GM12878 (cell line): ENCODE results near the gene PIK3R2. TPM values are rescaled to one million over a fixed set of nuclear protein-coding genes. Genes with fewer than 3 reads are reported as not detected.

ENCODE experiments used
- ATAC-seq: fragments of 200-7000 bp; cut with Tn5 transposase; 3 replicates; pipeline ENCODE4 v1.9.1; 2020; ENCODE audit warnings: mild to moderate bottlenecking, moderate library complexity
- BruUV-seq: library from RNA; stranded (reverse); fragments of 400-500 nt; replicated peaks from 2 replicates; lab custom pipeline; 2021; lab: Mats Ljungman, UMichigan
- CTCF ChIA-PET: fragments of 300-600 bp; sonication (Branson Sonifier 250); formaldehyde crosslinking; extraction: SDS; loops from one replicate; lab custom pipeline; 2021; ENCODE audit warnings: inconsistent platforms; lab: Yijun Ruan, JAX
- POLR2A ChIA-PET: fragments of 350-600 bp; formaldehyde crosslinking; extraction: SDS; loops from one replicate; lab custom pipeline; 2021; ENCODE audit warnings: inconsistent platforms; lab: Charles Lee
- RAD21 ChIA-PET: fragments of 300-600 bp; sonication (Branson Sonifier 250); formaldehyde crosslinking; loops from one replicate; lab custom pipeline; 2023; ENCODE audit warnings: antibody characterized with exemption; ENCODE audit not compliant: unreplicated experiment; lab: Charles Lee
- SMC1A ChIA-PET: fragments of 300-600 bp; sonication (Branson Sonifier 250); formaldehyde crosslinking; loops from one replicate; lab custom pipeline; 2023; ENCODE audit not compliant: unreplicated experiment, uncharacterized antibody; lab: Charles Lee
- DNase-seq: peaks from one replicate; pipeline ENCODE4 v3.0.0-alpha.2; 2011; ENCODE audit warnings: low read depth, low spot score
- FAIRE-seq: peaks from 3 replicates; lab custom pipeline; 2011; peaks lifted over from hg19 to GRCh38; lab: Jason Lieb, UNC
- H2AFZ ChIP-seq: 2 replicates; pipeline ENCODE4 v1.6.0; 2011; ENCODE audit warnings: low read depth, low read length, control low read depth; ENCODE audit not compliant: control insufficient read depth
- H3K27ac ChIP-seq: 2 replicates; pipeline ENCODE4 v1.5.1; 2011; ENCODE audit warnings: control low read depth; ENCODE audit not compliant: control insufficient read depth, insufficient read depth
- H3K27me3 ChIP-seq, 2 experiments: replicated peaks in 1 of 2; 2 replicates each; pipeline versions ENCODE4 v1.6.0 to v1.6.1; 2011; ENCODE audit warnings: low read length in 1 of 2; ENCODE audit not compliant: control insufficient read depth in 2 of 2, insufficient read depth in 2 of 2
- H3K36me3 ChIP-seq, 2 experiments: 2 replicates each; pipeline ENCODE4 v1.5.1; 2011; ENCODE audit warnings: low read length in 1 of 2; ENCODE audit not compliant: control insufficient read depth in 2 of 2, insufficient read depth in 2 of 2
- H3K4me1 ChIP-seq: 2 replicates; pipeline ENCODE4 v1.6.1; 2011; ENCODE audit warnings: mild to moderate bottlenecking, low read length, moderate library complexity, mixed read lengths; ENCODE audit not compliant: control insufficient read depth, insufficient read depth
- H3K4me2 ChIP-seq: 2 replicates; pipeline ENCODE4 v1.6.0; 2011; ENCODE audit warnings: control low read depth; ENCODE audit not compliant: control insufficient read depth, insufficient read depth
- H3K4me3 ChIP-seq: fragments of 200-600 bp; sonication (generic); 2 replicates; pipeline ENCODE4 v1.5.1; 2016
- H3K79me2 ChIP-seq: 2 replicates; pipeline ENCODE4 v1.6.0; 2011; ENCODE audit warnings: low read length; ENCODE audit not compliant: control insufficient read depth, insufficient read depth
- H3K9ac ChIP-seq: 2 replicates; pipeline ENCODE4 v1.8.0; 2011; ENCODE audit warnings: low read length, control low read depth, mixed read lengths; ENCODE audit not compliant: control insufficient read depth, insufficient read depth
- H3K9me3 ChIP-seq: replicated peaks from 3 replicates; pipeline ENCODE4 v1.5.1; 2011; ENCODE audit warnings: mild to moderate bottlenecking, low read length; ENCODE audit not compliant: control insufficient read depth, insufficient read depth
- H4K20me1 ChIP-seq: 2 replicates; pipeline ENCODE4 v1.6.0; 2011; ENCODE audit not compliant: control insufficient read depth, insufficient read depth
- BACH1 ChIP-seq: fragments of 450-650 bp; IDR thresholded peaks from 2 replicates; pipeline ENCODE4 v1.6.1; 2017; ENCODE audit warnings: mild to moderate bottlenecking, borderline replicate concordance
- BCL11A ChIP-seq: IDR thresholded peaks from 2 replicates; pipeline ENCODE4 v1.6.1; 2011; ENCODE audit warnings: low read depth, low read length
- CEBPB ChIP-seq, 2 experiments: fragments of 150-350 bp in 1 of 2; IDR thresholded peaks; 2 replicates each; pipeline ENCODE4 v1.6.1; 2012 to 2014; ENCODE audit warnings: low read depth in 2 of 2, low read length in 2 of 2, borderline replicate concordance in 1 of 2, inconsistent platforms in 1 of 2
- EP300 ChIP-seq, 2 experiments: fragments of 150-350 bp in 1 of 2; IDR thresholded peaks; 2 replicates each; pipeline ENCODE4 v1.6.1; 2011 to 2012; ENCODE audit warnings: low read depth in 2 of 2, low read length in 2 of 2, borderline replicate concordance in 1 of 2, improper control_type of control experiment in 1 of 2, inconsistent platforms in 1 of 2; ENCODE audit not compliant: control insufficient read depth in 1 of 2
- PBX3 ChIP-seq: IDR thresholded peaks from 2 replicates; pipeline ENCODE4 v1.6.1; 2011; ENCODE audit warnings: mild to moderate bottlenecking, low read depth, low read length, moderate library complexity; ENCODE audit not compliant: insufficient replicate concordance
- WRNIP1 ChIP-seq: IDR thresholded peaks from 2 replicates; pipeline ENCODE4 v1.6.1; 2011; ENCODE audit warnings: low read depth, low read length, improper control_type of control experiment, borderline replicate concordance
- ZBTB40 ChIP-seq: fragments of 450-650 bp; IDR thresholded peaks from 2 replicates; pipeline ENCODE4 v1.6.1; 2016; ENCODE audit warnings: mild to moderate bottlenecking, moderate library complexity, borderline replicate concordance
- WGBS: methylation state at CpG from one replicate; pipeline ENCODE4 v1.1.6; 2016; ENCODE audit warnings: low lambda C conversion rate; ENCODE audit not compliant: insufficient replicate concordance, insufficient coverage; ENCODE audit errors: missing lambda C conversion rate; 5-methylcytosine and 5-hydroxymethylcytosine counted together
- in situ Hi-C: fragments of 300-500 bp; cut with MboI; formaldehyde crosslinking; loops from 9 replicates; pipeline ENCODE4 v1.14.3; 2018; ENCODE audit warnings: mixed read lengths
- intact Hi-C: fragments of 100-400 bp; cut with micrococcal nuclease; formaldehyde crosslinking; loops from one replicate; pipeline ENCODE4 v1.14.2; 2022; ENCODE audit not compliant: unreplicated experiment
- polyA plus RNA-seq, 11 experiments: library from polyadenylated mRNA; depleted of rRNA in 4 of 11; unstranded in 6 of 11; stranded (reverse) in 5 of 11; fragments of >200 nt; fragmentation: Nextera tagmentation in 4 of 11; fragmentation: Illumina TruSeq in 1 of 11; extraction: Ambion mirVana in 4 of 11; extraction: Trizol in 1 of 11; gene quantifications; 1 replicate in 1 of 11; 2 replicates in 10 of 11; pipeline versions ENCODE4 v1.2.1 to v1.2.3, GENCODE V29; 2011 to 2016; ENCODE audit warnings: inconsistent platforms in 2 of 11, missing spikeins in 2 of 11, low read depth in 1 of 11
- total RNA-seq, 4 experiments: library from RNA; depleted of rRNA in 3 of 4; stranded (reverse); fragments of >200 nt in 3 of 4; fragmentation: Illumina TruSeq in 1 of 4; extraction: Trizol in 1 of 4; gene quantifications; 2 replicates each; pipeline versions ENCODE4 v1.2.1 to v1.2.3, GENCODE V29; 2013 to 2021

Gene PIK3R2
- total and polyA plus RNA-seq, 10 of the 15 experiments (the other 5 are each of a cell fraction or from before 2014, with no cell fraction given): 0.26 to 22.6 (median 2.5) TPM

GRCh38 chr19:18197306-18197705 is 44.3 kb downstream of the PIK3R2 start (continued):
- no peak for TF ChIP-seq PBX3
- TF ChIP-seq, all 136 proteins: peak for 0

GRCh38 chr19:18197941-18198340 is 45.0 kb downstream of the PIK3R2 start:
- H3K36me3 ChIP-seq: peaks cover 5 to 20% of the 10 kb centered on the region in 2 experiments; a peak in 3 of 4 replicates
- ATAC-seq (no peak), FAIRE-seq (no peak), DNase-seq (no peak)
- ChIA-PET SMC1A (interaction anchor here (1.0 kb wide), 1 partner anchor 21 kb away, joined by 3 read pairs; no protein-coding TSS in a partner anchor), RAD21 (no interaction called here), CTCF (no interaction called here), POLR2A (interaction anchor here (0.6 to 0.7 kb wide), 2 partner anchors 18 to 91 kb away, joined by 3 read pairs; no protein-coding TSS in a partner anchor)
- no peak overlapping the region for H3K4me2 ChIP-seq
- no peak overlapping the region for H3K9ac ChIP-seq
- intact Hi-C loops: no loop called here
- TF ChIP-seq BACH1 (no peak), EP300 (IDR thresholded peaks at IDR 0.05; ENCODE audit: borderline replicate concordance in 1 of 2, control insufficient read depth in 1 of 2, low read depth in 2 of 2, low read length in 2 of 2) (no peak), CEBPB (IDR thresholded peaks at IDR 0.05; ENCODE audit: borderline replicate concordance in 1 of 2, low read depth in 2 of 2, low read length in 2 of 2) (no peak), BCL11A (no peak), ZBTB40 (no peak), WRNIP1 (no peak)
- 75% methylated on average over 6 of the region's 6 CpGs for WGBS
- no peak overlapping the region for H2AFZ ChIP-seq
- H3K27me3 ChIP-seq: no peaks in the 10 kb centered on the region
- H3K27ac ChIP-seq: no peak overlapping the region
- no peaks in the 10 kb centered on the region for H4K20me1 ChIP-seq
- H3K4me1 ChIP-seq: peaks cover 8% of the 10 kb centered on the region
- H3K79me2 ChIP-seq: peaks cover 11% of the 10 kb centered on the region
- H3K4me3 ChIP-seq: no peak overlapping the region
- BruUV-seq: no TSS peak
- in situ Hi-C loops: no loop called here
- H3K9me3 ChIP-seq: no peaks in the 10 kb centered on the region
